ENCODE results near the gene SLC38A6.

Gene SLC38A6

DNA sequence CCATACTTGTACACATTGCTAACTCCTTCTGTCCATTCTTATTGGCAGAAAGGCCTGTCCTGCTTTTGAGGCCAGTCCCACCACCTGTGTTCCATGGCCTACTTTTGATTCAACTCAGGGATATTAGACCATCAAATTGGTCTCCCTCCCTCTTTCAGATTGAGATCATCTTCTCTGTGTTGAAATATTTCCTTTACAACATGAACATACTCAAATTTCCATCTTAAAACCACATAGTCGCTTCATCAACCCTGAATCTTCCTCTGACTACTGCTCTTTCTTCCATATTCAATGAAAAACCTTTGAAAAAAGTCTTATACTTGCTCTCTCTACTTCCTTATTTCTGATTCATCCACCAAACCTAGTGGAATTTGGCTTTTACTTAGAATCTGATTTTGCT lies 35.1 kb upstream of the SLC38A6 start:
- Mint-ChIP-seq H3K4me3 (no peak overlapping the region), H3K36me3 (ENCODE audit: low read depth) (peaks cover 6% of the 10 kb centered on the region), H3K4me1 (peaks cover 39% of the 10 kb centered on the region), H3K9me3 (no peaks in the 10 kb centered on the region), H3K27ac (peak overlapping the region in 2 of 3 experiments; percentile 15 to 30), H3K27me3 (ENCODE audit: low read depth) (no peaks in the 10 kb centered on the region)
- TF ChIP-seq, protein P1, sequence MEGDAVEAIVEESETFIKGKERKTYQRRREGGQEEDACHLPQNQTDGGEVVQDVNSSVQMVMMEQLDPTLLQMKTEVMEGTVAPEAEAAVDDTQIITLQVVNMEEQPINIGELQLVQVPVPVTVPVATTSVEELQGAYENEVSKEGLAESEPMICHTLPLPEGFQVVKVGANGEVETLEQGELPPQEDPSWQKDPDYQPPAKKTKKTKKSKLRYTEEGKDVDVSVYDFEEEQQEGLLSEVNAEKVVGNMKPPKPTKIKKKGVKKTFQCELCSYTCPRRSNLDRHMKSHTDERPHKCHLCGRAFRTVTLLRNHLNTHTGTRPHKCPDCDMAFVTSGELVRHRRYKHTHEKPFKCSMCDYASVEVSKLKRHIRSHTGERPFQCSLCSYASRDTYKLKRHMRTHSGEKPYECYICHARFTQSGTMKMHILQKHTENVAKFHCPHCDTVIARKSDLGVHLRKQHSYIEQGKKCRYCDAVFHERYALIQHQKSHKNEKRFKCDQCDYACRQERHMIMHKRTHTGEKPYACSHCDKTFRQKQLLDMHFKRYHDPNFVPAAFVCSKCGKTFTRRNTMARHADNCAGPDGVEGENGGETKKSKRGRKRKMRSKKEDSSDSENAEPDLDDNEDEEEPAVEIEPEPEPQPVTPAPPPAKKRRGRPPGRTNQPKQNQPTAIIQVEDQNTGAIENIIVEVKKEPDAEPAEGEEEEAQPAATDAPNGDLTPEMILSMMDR (IDR thresholded peaks at IDR 0.05; ENCODE audit: unreplicated experiment in 3 of 3), result no peak

DNA sequence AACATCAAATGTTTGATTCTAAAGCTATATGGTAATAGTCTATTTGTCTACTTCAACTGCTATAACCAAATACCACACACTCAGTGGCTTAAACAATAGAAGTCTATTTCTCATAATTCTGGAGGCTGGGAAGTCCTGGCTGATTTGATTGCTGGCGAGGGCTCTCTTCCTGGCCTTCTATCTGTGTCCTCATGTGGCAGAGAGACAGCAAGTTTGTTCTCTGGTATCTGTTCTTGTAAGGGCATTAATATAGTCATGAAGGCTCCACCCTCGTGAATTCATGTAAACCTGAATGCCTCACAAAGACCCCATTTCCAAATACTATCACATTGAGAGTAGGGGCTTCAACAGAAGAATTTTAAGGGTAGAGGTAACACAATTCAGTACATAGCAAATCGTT lies 34.3 kb upstream of the SLC38A6 start:
- Mint-ChIP-seq H3K27ac (no peak overlapping the region), H3K4me3 (no peak overlapping the region), H3K36me3 (ENCODE audit: low read depth) (peaks cover 6% of the 10 kb centered on the region), H3K9me3 (no peaks in the 10 kb centered on the region), H3K4me1 (peaks cover 39% of the 10 kb centered on the region), H3K27me3 (ENCODE audit: low read depth) (no peaks in the 10 kb centered on the region)
- TF ChIP-seq, protein P1 (IDR thresholded peaks at IDR 0.05; ENCODE audit: unreplicated experiment in 3 of 3), result no peak

DNA sequence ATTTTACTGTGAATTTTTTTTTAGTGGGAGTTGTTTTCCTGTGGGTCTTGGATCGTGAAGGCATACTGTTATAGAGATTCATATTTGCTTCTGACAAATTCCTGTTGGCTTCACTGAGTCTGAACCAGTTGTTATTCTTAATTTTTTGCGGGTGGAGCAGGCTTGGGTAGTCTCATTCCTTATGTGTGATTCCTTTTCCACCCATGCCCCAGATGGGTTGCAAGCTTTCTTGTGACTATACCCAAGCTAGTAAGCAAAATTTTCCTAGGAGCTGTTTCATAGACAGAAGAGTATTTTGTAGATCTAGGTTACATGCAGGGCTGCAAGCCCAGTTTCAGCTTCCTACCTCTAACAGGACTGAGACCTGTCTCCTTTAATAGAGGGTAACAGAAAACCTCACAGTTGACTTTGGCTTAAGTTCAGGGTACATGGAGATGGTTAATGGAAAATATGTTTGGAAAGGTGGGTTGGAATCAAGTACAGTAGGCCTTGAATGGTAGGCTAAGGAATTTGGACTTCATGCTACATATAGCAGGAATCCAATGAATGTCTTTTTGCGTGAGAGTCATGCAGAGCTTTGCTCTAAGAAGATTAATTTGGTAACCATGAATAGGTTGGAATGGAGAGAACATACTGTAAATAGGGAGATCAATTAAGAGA lies 29.1 kb upstream of the SLC38A6 start:
- Mint-ChIP-seq H3K27me3 (ENCODE audit: low read depth) (no peaks in the 10 kb centered on the region), H3K4me1 (peaks cover 6% of the 10 kb centered on the region), H3K27ac (no peak overlapping the region), H3K9me3 (peaks cover 23% of the 10 kb centered on the region), H3K4me3 (no peak overlapping the region), H3K36me3 (ENCODE audit: low read depth) (peaks cover 24% of the 10 kb centered on the region)
- TF ChIP-seq, protein P1 (IDR thresholded peaks at IDR 0.05; ENCODE audit: unreplicated experiment in 3 of 3), result no peak

DNA sequence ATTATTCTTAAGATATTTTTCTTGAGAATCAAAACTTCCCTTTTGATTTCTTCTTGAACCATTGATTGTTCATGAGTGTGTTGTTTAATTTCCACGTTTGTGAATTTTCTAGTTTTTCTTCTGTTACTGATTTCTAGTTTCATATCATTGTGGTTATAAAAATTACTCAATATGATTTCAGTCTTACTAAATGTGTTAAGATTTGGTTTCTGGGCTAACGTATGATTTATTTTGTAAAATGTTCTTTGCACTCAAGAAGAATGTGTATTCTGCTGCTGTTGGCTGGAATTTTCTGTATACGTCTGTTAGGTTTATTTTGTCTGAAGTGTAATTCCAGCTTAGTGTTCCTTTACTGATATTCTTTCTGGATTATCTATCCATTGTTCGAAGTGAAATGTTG lies 24.8 kb upstream of the SLC38A6 start:
- peaks cover 59% of the 10 kb centered on the region for H3K9me3 Mint-ChIP-seq
- H3K4me1 Mint-ChIP-seq, result no peaks in the 10 kb centered on the region
- H3K27ac Mint-ChIP-seq, result no peak overlapping the region
- H3K27me3 Mint-ChIP-seq (ENCODE audit: low read depth), result no peaks in the 10 kb centered on the region
- H3K4me3 Mint-ChIP-seq, result no peak overlapping the region
- peaks cover 65% of the 10 kb centered on the region for H3K36me3 Mint-ChIP-seq (ENCODE audit: low read depth)
- TF ChIP-seq, protein P1 (IDR thresholded peaks at IDR 0.05; ENCODE audit: unreplicated experiment in 3 of 3), result no peak

DNA sequence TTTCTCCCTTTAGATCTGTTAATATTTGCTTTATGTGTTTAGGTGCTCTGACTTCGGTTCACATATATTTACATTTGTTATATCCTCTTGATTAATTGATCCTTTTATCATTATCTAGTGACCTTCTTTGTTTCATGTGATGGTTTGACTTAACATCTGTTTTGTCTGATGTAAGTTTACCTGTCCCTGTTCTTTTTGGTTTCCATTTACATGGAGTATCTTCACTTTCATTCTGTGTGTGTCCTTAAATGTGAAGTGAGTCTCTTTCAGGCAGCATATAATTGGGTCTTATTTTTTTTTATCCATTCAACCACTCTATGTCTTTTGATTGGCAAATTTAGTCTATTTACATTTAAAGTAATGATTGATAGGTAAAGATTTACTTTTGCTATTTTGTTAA lies 24.4 kb upstream of the SLC38A6 start:
- no peak overlapping the region for H3K27ac Mint-ChIP-seq
- TF ChIP-seq, protein P1 (IDR thresholded peaks at IDR 0.05; ENCODE audit: unreplicated experiment in 3 of 3), result no peak
- H3K4me3 Mint-ChIP-seq, result no peak overlapping the region
- no peaks in the 10 kb centered on the region for H3K27me3 Mint-ChIP-seq (ENCODE audit: low read depth)
- peaks cover 69% of the 10 kb centered on the region for H3K36me3 Mint-ChIP-seq (ENCODE audit: low read depth)
- peaks cover 63% of the 10 kb centered on the region for H3K9me3 Mint-ChIP-seq
- H3K4me1 Mint-ChIP-seq, result no peaks in the 10 kb centered on the region

DNA sequence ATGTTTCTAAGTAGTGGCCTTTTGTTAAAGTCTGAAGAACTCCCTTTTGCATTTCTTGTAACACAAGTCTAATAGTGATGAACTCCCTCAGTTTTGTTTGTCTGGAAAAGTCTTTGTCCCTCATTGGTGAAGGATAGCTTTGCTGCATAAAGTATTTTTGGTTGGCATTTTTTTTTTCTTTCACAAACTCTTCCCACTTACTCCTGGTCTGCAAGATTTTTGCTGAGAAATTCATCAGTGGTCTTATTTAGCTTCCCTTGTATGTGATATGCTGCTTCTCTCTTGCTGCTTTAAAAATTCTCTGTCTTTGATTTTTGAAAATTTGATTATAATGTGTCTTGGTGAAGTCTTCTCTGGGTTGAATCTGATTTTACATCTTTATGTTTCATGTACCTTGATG lies 22.9 kb upstream of the SLC38A6 start:
- no peak overlapping the region for H3K4me3 Mint-ChIP-seq
- TF ChIP-seq, protein P1 (IDR thresholded peaks at IDR 0.05; ENCODE audit: unreplicated experiment in 3 of 3), result no peak
- H3K9me3 Mint-ChIP-seq, result peaks cover 63% of the 10 kb centered on the region
- peaks cover 69% of the 10 kb centered on the region for H3K36me3 Mint-ChIP-seq (ENCODE audit: low read depth)
- no peak overlapping the region for H3K27ac Mint-ChIP-seq
- peaks cover under 1% of the 10 kb centered on the region for H3K4me1 Mint-ChIP-seq
- H3K27me3 Mint-ChIP-seq (ENCODE audit: low read depth), result no peaks in the 10 kb centered on the region
